Keratinocyte (primary cell): Measurements from ENCODE around the gene CSF3R. TPM values are rescaled to one million over a fixed set of nuclear protein-coding genes. Genes with fewer than 3 reads are reported as not detected.

ENCODE experiments used
- DNase-seq: peaks from one replicate; pipeline ENCODE4 v3.0.0-alpha.2; 2011; ENCODE audit warnings: low read depth, missing footprints, low spot score
- FAIRE-seq: peaks from 2 replicates; lab custom pipeline; 2011; peaks lifted over from hg19 to GRCh38; lab: Jason Lieb, UNC
- H2AFZ ChIP-seq: 2 replicates; pipeline ENCODE4 v1.6.0; 2012; ENCODE audit warnings: low read length, control low read depth, inconsistent platforms; ENCODE audit not compliant: control insufficient read depth
- H3K27ac ChIP-seq: 2 replicates; pipeline ENCODE4 v1.5.1; 2011; ENCODE audit warnings: low read length; ENCODE audit not compliant: control insufficient read depth, insufficient read depth
- H3K27me3 ChIP-seq: 3 replicates; pipeline ENCODE4 v1.6.0; 2011; ENCODE audit warnings: low read length; ENCODE audit not compliant: control insufficient read depth, insufficient read depth; ENCODE audit errors: extremely low read depth
- H3K36me3 ChIP-seq, 2 experiments: 2 replicates in 1 of 2; 3 replicates in 1 of 2; pipeline ENCODE4 v1.5.1; 2011; ENCODE audit warnings: low read length in 2 of 2, mild to moderate bottlenecking in 1 of 2; ENCODE audit not compliant: control insufficient read depth in 2 of 2, insufficient read depth in 2 of 2; ENCODE audit errors: extremely low read depth in 1 of 2
- H3K4me1 ChIP-seq: 3 replicates; pipeline ENCODE4 v1.5.1; 2011; ENCODE audit warnings: low read length; ENCODE audit not compliant: control insufficient read depth, insufficient read depth; ENCODE audit errors: extremely low read depth
- H3K4me2 ChIP-seq: 3 replicates; pipeline ENCODE4 v1.6.0; 2011; ENCODE audit warnings: low read depth, low read length; ENCODE audit not compliant: control insufficient read depth, insufficient read depth; ENCODE audit errors: extremely low read depth
- H3K4me3 ChIP-seq, 3 experiments: fragments of 200-600 bp in 1 of 3; sonication (generic) in 1 of 3; 2 replicates in 2 of 3; 3 replicates in 1 of 3; pipeline ENCODE4 v1.5.1; 2011 to 2016; ENCODE audit warnings: low read length in 3 of 3, mild to moderate bottlenecking in 3 of 3, control low read depth in 2 of 3, inconsistent platforms in 1 of 3, low read depth in 1 of 3, mixed read lengths in 1 of 3, mixed run types in 1 of 3, moderate library complexity in 1 of 3; ENCODE audit not compliant: control insufficient read depth in 2 of 3, insufficient read depth in 2 of 3; ENCODE audit errors: extremely low read depth in 1 of 3
- H3K79me2 ChIP-seq: 2 replicates; pipeline ENCODE4 v1.6.0; 2012; ENCODE audit warnings: low read length; ENCODE audit not compliant: control insufficient read depth, insufficient read depth
- H3K9ac ChIP-seq: 3 replicates; pipeline ENCODE4 v1.6.0; 2011; ENCODE audit warnings: low read length; ENCODE audit not compliant: control insufficient read depth, insufficient read depth; ENCODE audit errors: extremely low read depth
- H3K9me1 ChIP-seq: 3 replicates; pipeline ENCODE4 v1.6.0; 2011; ENCODE audit warnings: low read length; ENCODE audit not compliant: control insufficient read depth, insufficient read depth; ENCODE audit errors: extremely low read depth
- H3K9me3 ChIP-seq: 2 replicates; pipeline ENCODE4 v1.5.1; 2012; ENCODE audit warnings: low read depth, low read length; ENCODE audit not compliant: control insufficient read depth
- H4K20me1 ChIP-seq: 3 replicates; pipeline ENCODE4 v1.6.0; 2011; ENCODE audit warnings: low read length; ENCODE audit not compliant: control insufficient read depth, insufficient read depth; ENCODE audit errors: extremely low read depth
- EZH2 ChIP-seq: IDR thresholded peaks from one replicate; pipeline ENCODE4 v1.6.1; 2012; ENCODE audit warnings: inconsistent platforms, mild to moderate bottlenecking, low read length, moderate library complexity
- dilution Hi-C: fragments of 300-500 bp; cut with MboI; formaldehyde crosslinking; loops from one replicate; pipeline ENCODE4 v1.7.0; 2020; ENCODE audit warnings: low sequenced_read_pairs; ENCODE audit not compliant: extremely low pct_ligation_motif_present
- polyA plus RNA-seq, 5 experiments: library from polyadenylated mRNA; depleted of rRNA in 3 of 5; stranded (reverse) in 3 of 5; stranded (forward) in 1 of 5; unstranded in 1 of 5; fragments of >200 nt; gene quantifications; 1 replicate in 1 of 5; 2 replicates in 3 of 5; 3 replicates in 1 of 5; pipeline versions ENCODE4 v1.2.1 to v1.2.3, GENCODE V29; 2011 to 2012; ENCODE audit warnings: missing spikeins in 2 of 5, low read depth in 1 of 5, low replicate concordance in 1 of 5
- TF ChIP-seq, protein P1 (sequence below), 3 experiments: IDR thresholded peaks in 1 of 3; conservative IDR thresholded peaks in 1 of 3; optimal IDR thresholded peaks in 1 of 3; 2 replicates in 2 of 3; 3 replicates in 1 of 3; pipeline versions ENCODE3 to v1.5.1; 2011; ENCODE audit warnings: low read length in 3 of 3, mild to moderate bottlenecking in 3 of 3, moderate library complexity in 2 of 3, control low read depth in 1 of 3, inconsistent platforms in 1 of 3; ENCODE audit not compliant: insufficient read depth in 2 of 3; ENCODE audit errors: extremely low read depth in 1 of 3

The CSF3R gene
- polyA plus RNA-seq, 1 donor (not counting 4 experiments of a cell fraction or from before 2014, with no cell fraction given) = not detected

DNA sequence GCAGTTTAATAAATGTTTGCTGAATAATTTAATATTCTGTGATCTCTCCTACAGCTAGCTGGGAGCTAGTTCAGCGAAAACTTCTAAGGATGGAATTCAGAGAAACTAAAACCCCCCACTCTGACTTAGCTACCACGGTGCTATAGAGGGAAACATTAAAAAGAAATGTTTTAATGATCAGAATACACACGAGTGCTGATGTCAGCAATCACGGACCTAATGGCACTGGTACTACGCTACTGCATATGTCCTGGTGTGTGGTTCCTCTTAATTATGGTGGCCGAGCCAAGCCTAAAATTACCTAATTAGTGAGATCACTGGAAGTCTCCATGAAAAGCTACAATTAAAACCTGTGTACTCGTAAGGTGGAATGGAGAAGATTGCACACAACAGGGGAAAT, 61.1 kb downstream of the CSF3R start:
- no peaks in the 10 kb centered on the region for H3K27me3 ChIP-seq
- no peak overlapping the region for H3K4me3 ChIP-seq
- H3K4me1 ChIP-seq = peaks cover 21% of the 10 kb centered on the region
- no peaks in the 10 kb centered on the region for H4K20me1 ChIP-seq
- DNase-seq = no peak
- TF ChIP-seq, protein P1, sequence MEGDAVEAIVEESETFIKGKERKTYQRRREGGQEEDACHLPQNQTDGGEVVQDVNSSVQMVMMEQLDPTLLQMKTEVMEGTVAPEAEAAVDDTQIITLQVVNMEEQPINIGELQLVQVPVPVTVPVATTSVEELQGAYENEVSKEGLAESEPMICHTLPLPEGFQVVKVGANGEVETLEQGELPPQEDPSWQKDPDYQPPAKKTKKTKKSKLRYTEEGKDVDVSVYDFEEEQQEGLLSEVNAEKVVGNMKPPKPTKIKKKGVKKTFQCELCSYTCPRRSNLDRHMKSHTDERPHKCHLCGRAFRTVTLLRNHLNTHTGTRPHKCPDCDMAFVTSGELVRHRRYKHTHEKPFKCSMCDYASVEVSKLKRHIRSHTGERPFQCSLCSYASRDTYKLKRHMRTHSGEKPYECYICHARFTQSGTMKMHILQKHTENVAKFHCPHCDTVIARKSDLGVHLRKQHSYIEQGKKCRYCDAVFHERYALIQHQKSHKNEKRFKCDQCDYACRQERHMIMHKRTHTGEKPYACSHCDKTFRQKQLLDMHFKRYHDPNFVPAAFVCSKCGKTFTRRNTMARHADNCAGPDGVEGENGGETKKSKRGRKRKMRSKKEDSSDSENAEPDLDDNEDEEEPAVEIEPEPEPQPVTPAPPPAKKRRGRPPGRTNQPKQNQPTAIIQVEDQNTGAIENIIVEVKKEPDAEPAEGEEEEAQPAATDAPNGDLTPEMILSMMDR (optimal IDR thresholded peaks at IDR 0.05 in 1 of 3, IDR thresholded peaks at IDR 0.05 in 1 of 3, conservative IDR thresholded peaks at IDR 0.05 in 1 of 3; ENCODE audit: extremely low read depth in 1 of 3, insufficient read depth in 2 of 3, low read length in 3 of 3) = no peak
- no peak for TF ChIP-seq EZH2
- no peaks in the 10 kb centered on the region for H3K79me2 ChIP-seq
- no peaks in the 10 kb centered on the region for H3K9me3 ChIP-seq
- H2AFZ ChIP-seq = no peak overlapping the region
- no peaks in the 10 kb centered on the region for H3K36me3 ChIP-seq
- H3K27ac ChIP-seq = no peak overlapping the region
- no peak overlapping the region for H3K9ac ChIP-seq
- H3K4me2 ChIP-seq = no peak overlapping the region
- dilution Hi-C loops = no loop called here
- no peaks in the 10 kb centered on the region for H3K9me1 ChIP-seq
- no peak for FAIRE-seq

DNA sequence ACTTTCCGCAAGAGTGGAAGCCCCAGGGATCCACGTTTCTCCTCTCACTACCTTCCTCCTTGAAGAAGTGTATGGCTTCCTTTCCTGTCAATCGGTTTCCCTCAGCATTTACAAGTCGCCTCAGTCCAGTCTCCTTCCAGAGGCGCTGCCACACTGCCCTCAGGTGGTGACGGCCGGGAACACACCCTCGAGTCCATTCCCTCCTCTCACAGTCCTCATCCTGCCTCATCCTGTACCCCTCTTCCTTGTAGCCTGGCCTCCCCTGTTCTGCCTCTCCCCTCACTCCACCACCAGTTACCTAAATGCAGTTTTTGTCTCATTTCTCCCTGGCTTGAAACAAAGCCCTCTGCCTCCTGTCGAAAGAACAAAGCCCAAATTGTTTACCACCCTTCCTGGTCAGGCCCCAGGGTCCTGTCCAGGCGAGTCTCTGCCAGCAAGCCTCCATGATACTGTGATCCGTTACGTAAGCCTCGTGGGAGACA, 61.8 kb downstream of the CSF3R start:
- Histone ChIP-seq H2AFZ (peak overlapping the region; percentile 66), H3K9ac (peak overlapping the region; percentile 5)
- dilution Hi-C loops = no loop called here

More for the DNA sequence above, 61.8 kb downstream of the CSF3R start:
- H3K9me1 ChIP-seq = no peaks in the 10 kb centered on the region
- no peaks in the 10 kb centered on the region for H3K9me3 ChIP-seq
- H3K4me3 ChIP-seq = no peak overlapping the region
- no peak for TF ChIP-seq EZH2
- TF ChIP-seq, protein P1 (optimal IDR thresholded peaks at IDR 0.05 in 1 of 3, IDR thresholded peaks at IDR 0.05 in 1 of 3, conservative IDR thresholded peaks at IDR 0.05 in 1 of 3; ENCODE audit: extremely low read depth in 1 of 3, insufficient read depth in 2 of 3, low read length in 3 of 3) = peak; percentile 98 to 100 (median 99)
- no peaks in the 10 kb centered on the region for H3K27me3 ChIP-seq
- no peak overlapping the region for H3K27ac ChIP-seq
- DNase-seq (peak; percentile 60), FAIRE-seq (peak; percentile 99)
- peaks cover 15% of the 10 kb centered on the region for H3K4me1 ChIP-seq
- no peaks in the 10 kb centered on the region for H4K20me1 ChIP-seq
- H3K4me2 ChIP-seq = no peak overlapping the region
- H3K36me3 ChIP-seq = no peaks in the 10 kb centered on the region
- no peaks in the 10 kb centered on the region for H3K79me2 ChIP-seq
